ENCODE data around the gene TTBK2.

DNA sequence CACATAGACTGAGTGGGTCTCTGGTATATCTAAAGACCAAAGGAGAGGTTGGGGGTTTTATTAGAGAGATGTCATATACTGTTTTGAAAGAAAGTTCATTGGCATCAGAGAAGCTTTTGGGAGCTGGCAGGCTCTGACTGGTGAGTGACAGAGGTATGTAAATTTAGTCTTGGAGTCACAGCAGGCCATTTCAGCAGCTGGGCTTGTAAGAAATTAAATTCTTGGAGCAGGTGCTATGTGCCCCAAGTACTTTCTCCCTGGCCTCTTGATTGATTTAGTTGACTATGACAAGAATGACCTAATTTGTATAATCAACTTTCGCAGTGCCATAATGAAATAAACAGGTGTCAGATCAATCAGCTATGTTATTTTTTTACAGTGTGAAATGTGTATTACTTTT, 135.9 kb downstream of the TTBK2 start:
- TF ChIP-seq, protein P1, sequence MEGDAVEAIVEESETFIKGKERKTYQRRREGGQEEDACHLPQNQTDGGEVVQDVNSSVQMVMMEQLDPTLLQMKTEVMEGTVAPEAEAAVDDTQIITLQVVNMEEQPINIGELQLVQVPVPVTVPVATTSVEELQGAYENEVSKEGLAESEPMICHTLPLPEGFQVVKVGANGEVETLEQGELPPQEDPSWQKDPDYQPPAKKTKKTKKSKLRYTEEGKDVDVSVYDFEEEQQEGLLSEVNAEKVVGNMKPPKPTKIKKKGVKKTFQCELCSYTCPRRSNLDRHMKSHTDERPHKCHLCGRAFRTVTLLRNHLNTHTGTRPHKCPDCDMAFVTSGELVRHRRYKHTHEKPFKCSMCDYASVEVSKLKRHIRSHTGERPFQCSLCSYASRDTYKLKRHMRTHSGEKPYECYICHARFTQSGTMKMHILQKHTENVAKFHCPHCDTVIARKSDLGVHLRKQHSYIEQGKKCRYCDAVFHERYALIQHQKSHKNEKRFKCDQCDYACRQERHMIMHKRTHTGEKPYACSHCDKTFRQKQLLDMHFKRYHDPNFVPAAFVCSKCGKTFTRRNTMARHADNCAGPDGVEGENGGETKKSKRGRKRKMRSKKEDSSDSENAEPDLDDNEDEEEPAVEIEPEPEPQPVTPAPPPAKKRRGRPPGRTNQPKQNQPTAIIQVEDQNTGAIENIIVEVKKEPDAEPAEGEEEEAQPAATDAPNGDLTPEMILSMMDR (IDR thresholded peaks at IDR 0.05; ENCODE audit: low read depth, low read length): no peak
- no peak for TF ChIP-seq EZH2phosphoT487 (IDR thresholded peaks at IDR 0.05; ENCODE audit: low read depth)

All from OCI-LY3 (cell line).